ENCODE results near the gene RARG.

RARG gene

GRCh38 chr12:53235742-53236442 is 3.9 kb upstream of the RARG start:
- H3K4me3 ChIP-seq (ENCODE audit: low read depth, low read length) = no peak overlapping the region
- DNase-seq (ENCODE audit: low read depth) = no peak
- TF ChIP-seq CTCF (IDR thresholded peaks at IDR 0.05; ENCODE audit: low read depth, low read length, missing control alignments) = no peak
- in situ Hi-C loops (cut with HindIII; ENCODE audit: low sequenced_read_pairs) = no loop called here

DNA sequence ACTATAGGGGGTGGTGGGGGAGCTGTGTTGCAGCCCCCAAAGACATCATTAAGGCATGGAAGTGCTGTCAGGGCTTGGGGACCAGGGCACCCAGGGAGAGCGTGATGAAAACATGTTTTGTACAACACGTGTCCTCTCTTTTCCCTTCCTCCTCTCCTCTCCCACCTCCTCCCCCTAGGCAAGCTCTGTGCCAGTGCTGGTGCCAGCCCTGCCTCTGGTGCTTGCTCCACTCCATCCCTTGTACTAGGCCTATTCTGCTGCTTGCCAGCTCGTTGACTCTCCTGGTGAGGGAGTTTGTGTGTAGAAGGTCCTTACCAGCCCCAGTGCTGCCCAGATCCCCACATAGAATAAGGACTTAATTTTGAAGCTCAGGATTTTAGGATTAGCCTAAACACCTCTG is 3.2 kb upstream of the RARG start:
- H3K4me3 ChIP-seq (ENCODE audit: low read depth, low read length) = no peak overlapping the region
- TF ChIP-seq CTCF (IDR thresholded peaks at IDR 0.05; ENCODE audit: low read depth, low read length, missing control alignments) = no peak
- in situ Hi-C loops (cut with HindIII; ENCODE audit: low sequenced_read_pairs) = no loop called here
- no peak for DNase-seq (ENCODE audit: low read depth)

GRCh38 chr12:53234271-53234914 is 2.4 kb upstream of the RARG start:
- DNase-seq (ENCODE audit: low read depth) = no peak
- TF ChIP-seq CTCF (IDR thresholded peaks at IDR 0.05; ENCODE audit: low read depth, low read length, missing control alignments) = no peak
- no peak overlapping the region for H3K4me3 ChIP-seq (ENCODE audit: low read depth, low read length)
- in situ Hi-C loops (cut with HindIII; ENCODE audit: low sequenced_read_pairs) = no loop called here

GRCh38 chr12:53233671-53234121 is 1.7 kb upstream of the RARG start:
- in situ Hi-C loops (cut with HindIII; ENCODE audit: low sequenced_read_pairs) = no loop called here
- no peak for DNase-seq (ENCODE audit: low read depth)
- no peak overlapping the region for H3K4me3 ChIP-seq (ENCODE audit: low read depth, low read length)
- no peak for TF ChIP-seq CTCF (IDR thresholded peaks at IDR 0.05; ENCODE audit: low read depth, low read length, missing control alignments)

DNA sequence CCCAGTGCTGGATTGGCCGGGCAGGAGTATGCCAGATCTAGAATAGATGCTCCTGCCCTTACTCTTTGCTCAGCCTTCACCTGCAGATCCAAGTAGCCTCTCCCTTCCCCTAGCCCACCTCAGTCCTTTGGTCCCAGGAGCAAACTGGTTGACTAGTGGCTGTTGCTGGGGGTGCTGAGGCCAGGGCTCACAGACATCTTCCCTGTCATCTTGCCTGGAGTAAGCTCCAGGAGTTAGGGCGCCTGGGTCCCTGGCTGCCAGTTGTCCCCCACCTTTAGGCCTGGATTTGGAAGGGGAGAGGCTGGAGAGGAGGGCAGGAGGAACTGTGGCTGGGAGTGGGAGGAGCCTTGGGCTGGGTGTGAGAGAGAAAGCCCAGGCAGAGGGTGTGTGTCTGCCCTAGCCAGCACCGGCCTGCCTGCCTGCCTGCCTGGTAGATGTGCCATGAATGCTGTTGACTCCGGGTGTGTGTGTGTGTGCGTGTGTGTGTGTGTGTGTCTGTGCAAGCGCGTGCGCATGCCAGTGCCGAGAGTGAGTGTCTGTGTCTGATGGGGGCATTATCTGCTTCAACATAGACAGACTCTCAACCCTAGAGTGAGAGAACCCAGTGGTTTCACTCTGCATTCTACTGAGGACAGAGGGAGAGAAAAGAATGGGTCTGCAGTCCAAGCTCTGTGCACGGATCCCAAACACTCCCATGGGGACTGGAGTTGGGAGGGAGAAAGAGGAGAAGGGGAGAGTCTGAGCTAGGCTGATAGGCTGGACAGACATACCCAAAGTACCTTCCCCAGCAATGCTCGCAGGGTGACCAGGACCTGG is 845 bp upstream of the RARG start:
- in situ Hi-C loops (cut with HindIII; ENCODE audit: low sequenced_read_pairs) = no loop called here
- H3K4me3 ChIP-seq (ENCODE audit: low read depth, low read length) = peak overlapping the region; percentile 65
- no peak for DNase-seq (ENCODE audit: low read depth)
- no peak for TF ChIP-seq CTCF (IDR thresholded peaks at IDR 0.05; ENCODE audit: low read depth, low read length, missing control alignments)

- no peak for TF ChIP-seq CTCF (IDR thresholded peaks at IDR 0.05; ENCODE audit: low read depth, low read length, missing control alignments)
- H3K4me3 ChIP-seq (ENCODE audit: low read depth, low read length) = peak overlapping the region; percentile 65
- no peak for DNase-seq (ENCODE audit: low read depth)
- in situ Hi-C loops (cut with HindIII; ENCODE audit: low sequenced_read_pairs) = no loop called here
Observed at GRCh38 chr12:53231671-53231920, 413 bp downstream of the RARG start.

Data from astrocyte of the cerebellum (primary cell).